HG02884 (cell line): ENCODE measurements around the gene TSPAN14.
A peak's percentile ranks its signal among the peaks of the same experiment; 100 is the strongest.
"Not testable (repeated sequence)": the region's sequence is repeated elsewhere in the genome, so short reads cannot be mapped to it uniquely, and the experiment has no call there.

Source experiments
- ATAC-seq: cut with Tn5 transposase; IDR thresholded peaks from one replicate; pipeline ENCODE4 v1.9.1; 2021; ENCODE audit warnings: mild to moderate bottlenecking, moderate library complexity; ENCODE audit not compliant: unreplicated experiment

TSPAN14 gene

DNA sequence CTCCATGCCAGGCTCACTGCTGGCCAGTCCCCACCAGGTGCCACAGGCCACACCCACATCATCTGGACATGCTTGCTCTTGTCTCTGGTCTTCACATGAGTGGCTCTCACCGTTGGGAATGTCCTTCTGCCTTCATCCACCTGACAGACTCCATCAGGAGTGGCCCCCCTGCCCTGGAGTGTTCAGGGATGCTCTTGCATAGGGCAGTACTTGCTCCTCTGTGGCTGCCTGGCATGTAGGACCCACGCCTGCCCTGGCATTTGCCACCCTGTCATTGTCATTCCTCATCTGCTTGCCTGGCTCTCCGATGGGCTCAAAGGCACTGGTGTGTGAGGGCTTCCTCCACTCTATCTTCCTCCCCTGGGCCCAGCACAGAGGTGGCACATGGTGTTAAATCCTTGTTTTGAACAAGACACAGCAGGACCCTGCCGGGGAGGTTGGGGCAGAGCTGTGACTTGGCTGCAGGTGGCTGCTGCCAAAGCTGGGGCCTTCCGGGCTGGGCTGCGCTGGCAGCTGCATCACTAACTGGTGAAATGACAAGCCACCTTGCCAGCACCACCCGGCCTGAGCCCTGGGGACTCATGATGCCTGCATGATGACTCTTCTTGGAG, 85.4 kb downstream of the TSPAN14 start:
- no peak for ATAC-seq

DNA sequence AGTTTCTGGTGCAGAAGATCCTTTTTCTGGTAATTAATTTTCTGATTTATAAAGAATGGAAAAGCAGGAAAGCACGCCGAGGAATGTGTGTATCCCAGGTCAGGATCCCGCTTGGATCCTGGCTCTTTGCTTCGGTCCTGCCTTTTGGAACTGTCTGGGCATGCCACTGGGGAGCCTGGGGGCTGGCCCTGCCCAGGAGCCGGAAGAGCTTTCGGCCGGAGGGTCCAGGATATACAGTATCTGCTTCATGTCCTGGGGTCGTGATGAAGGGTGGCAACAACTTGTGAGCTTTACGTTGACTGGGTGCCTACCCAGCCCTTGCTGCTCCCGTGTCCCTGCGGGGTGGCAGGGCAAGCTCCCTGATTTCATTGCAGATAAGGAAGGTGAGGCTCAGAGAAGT, 86.0 kb downstream of the TSPAN14 start:
- no peak for ATAC-seq

DNA sequence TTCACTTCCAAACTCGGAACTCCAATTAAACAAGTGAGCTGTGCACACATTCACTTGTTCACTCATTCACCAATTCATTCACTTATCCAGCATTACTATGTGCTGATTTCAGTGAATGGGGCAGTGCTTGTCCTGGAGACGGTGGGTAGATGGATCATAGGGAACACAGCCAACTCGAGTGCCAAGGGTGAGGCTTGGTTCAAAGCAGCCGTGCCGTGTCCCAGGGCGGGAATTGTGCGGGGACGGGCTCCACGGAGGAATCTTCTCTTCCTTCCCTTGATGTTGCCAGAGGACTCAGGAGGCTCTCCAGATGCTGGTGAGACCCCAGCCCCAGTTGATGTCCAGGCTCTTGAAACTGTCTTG, 86.5 kb downstream of the TSPAN14 start:
- ATAC-seq = no peak

DNA sequence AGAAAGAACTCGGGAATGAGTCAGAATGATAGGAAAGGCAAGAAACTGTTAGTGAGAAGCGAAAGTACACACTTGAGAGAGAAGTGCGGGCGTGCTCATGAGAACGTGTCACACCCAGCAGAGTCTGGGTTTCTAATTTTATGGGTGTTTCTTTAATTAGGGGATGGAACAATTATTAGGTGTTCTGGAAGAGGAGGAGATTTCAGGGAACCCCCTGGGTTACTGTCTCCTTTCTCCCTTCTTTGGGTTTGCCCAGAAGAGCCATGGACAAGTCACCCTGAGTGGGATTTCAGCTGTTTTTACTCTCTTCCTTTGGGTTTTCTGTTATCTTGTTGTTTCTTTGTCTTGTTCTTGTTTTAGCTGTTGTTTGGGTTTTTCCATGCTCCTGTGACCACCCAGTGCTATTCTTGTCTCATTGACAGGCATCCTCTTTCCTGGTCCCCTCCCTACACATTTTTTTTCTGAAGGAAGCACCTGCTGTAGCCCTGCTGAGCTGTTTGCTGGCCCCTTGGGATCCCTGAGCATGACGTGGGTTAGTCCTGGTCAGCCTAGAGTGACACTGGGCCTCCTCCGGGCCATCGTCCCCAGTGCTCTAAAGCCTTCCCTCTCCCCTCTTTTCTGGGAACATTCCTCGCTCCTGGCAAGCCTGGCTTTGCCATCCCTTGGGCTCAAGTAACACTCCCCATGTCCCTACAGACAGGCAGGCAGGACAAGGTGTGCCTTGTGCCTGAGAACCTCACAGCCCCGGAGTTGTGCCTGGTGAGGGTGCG, 87.1 kb downstream of the TSPAN14 start:
- peak; percentile 64 for ATAC-seq

DNA sequence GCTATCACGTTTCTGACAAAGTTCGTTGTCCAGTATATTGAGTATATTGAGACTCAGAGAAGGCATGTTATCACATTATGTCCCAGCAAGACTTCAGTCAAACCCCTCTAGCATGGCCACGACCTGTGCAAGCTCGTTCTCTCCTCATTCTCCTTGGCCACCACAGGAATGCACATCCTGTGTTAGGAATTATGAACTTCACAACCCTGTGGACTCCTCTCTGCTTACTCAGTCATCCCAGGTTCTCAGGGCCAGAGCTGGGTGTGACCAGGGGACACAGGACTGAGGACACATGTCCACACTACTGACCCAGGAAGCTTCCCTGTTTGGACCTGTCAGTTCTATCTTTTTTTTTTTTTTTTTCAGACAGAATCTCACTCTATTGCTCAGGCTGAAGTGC, 87.9 kb downstream of the TSPAN14 start:
- ATAC-seq = no peak

DNA sequence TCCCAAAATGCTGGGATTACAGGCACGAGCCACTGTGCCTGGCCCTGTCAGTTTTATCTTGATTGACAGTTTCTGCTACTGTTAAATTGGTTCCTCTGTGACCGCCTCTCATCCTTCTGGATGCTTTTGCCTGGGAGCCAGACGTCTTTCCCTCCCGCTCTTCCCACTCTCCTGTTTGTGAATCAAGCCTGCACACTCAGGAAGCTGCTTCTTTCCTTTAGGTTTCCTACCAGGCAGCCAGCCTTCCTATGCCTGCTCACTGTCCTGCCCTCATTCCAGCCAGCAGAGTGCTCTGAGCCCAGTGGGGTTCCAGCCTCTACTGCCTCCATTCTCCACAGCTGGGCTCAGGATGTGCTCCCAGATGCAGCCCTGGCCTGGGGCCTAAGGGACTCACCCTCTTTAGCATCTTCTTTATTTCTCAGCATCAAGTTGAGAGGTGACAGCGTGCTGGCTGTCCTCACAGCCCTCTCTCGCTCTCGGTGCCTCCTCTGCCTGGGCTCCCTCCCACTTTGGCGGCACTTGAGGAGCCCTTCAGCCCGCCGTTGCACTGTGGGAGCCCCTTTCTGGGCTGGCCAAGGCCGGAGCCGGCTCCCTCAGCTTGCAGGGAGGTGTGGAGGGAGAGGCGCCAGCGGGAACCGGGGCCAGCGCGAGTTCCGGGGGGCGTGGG, 88.7 kb downstream of the TSPAN14 start:
- no peak for ATAC-seq

DNA sequence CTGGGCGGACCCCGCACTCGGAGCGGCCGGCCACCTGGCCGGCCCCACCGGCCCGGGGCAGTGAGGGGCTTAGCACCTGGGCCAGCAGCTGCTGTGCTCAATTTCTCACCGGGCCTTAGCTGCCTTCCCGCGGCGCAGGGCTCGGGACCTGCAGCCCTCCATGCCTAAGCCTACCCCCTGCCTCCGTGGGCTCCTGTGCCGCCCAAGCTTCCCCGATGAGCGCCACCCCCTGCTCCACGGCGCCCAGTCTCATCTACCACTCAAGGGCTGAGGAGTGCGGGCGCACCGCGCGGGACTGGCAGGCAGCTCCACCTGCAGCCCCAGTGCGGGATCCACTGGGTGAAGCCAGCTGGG, 89.2 kb downstream of the TSPAN14 start:
- not testable (repeated sequence) for ATAC-seq

DNA sequence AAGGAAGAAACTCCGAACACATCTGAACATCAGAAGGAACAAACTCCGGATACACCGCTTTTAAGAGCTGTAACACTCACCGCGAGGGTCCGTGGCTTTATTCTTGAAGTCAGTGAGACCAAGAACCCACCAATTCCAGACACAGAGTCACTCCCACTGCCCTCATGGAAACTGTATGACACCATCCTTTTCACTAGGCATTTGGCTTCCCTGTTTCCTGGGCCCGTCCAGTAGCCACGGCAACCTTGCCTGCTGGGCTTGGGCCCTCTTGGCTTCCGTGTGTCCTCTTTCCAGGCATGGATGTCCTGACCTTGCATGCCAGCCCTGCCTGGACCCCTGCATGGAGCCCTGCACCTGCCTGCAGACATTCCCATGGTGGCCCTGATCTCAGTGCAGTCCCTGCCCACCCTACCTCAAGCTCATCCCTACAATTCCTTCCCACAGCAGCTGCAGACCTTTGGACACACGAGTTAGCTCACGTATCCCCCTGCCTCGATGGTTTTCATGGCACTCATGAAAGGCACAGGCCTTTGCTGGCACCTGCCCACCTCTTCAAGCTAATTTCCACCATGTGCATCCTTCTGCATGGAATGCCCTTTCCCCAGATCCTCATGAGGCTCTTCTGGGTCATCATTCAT, 90.3 kb downstream of the TSPAN14 start:
- no peak for ATAC-seq

DNA sequence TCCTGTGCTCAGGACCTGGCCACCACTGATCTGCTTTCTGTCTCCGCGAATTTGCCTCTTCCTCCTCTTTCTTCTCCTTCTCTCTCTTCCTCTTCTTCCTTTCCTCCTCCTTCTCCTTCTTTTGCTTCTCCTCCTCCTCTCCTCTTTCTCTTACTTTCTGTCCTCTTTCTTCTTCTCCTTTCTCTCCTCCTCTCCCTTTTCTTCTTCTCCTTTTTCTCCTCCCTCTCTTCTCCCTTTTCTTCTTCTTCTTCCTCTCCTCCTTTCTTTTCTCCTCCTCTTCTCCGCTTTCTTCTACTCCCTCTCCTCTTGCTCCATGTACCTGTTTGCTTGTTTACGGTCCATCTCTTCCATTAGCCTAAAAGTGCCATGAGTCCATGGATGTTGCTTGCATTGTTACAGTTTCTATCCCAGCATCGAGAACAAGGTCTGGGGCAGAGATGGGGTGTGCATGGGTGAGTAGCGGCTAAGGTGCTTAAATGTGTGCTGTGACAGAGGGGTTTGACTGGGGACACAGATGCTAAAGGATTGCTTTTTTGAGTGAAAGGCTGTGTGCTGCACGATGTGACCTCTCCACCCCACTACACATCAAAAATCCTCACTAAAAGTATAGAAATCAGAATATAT, 91.3 kb downstream of the TSPAN14 start:
- no peak for ATAC-seq

DNA sequence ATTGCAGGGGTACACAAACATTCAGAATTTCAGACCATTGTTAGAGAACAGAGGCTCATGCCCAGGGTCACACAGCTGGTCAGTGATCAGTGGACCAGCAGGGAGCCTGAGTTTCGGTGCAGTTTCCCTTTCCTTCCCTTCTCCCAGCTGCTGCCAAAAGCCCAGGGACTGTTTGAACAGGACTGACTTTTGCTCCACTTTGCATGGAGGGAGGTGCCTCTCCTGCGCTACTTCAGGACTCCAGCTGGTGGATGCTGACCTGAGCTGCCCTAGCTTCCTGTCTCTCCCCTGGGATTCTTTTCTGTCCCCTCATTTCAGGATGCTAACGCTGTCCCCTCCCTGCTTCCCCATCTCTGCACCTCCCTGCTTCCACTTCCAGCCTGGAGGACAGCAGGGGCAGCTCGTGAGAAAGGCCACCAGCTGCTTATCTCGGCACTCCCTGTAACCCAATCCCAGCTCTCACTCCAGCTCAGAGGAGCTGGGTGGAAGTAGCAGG, 98.1 kb downstream of the TSPAN14 start:
- ATAC-seq = no peak

DNA sequence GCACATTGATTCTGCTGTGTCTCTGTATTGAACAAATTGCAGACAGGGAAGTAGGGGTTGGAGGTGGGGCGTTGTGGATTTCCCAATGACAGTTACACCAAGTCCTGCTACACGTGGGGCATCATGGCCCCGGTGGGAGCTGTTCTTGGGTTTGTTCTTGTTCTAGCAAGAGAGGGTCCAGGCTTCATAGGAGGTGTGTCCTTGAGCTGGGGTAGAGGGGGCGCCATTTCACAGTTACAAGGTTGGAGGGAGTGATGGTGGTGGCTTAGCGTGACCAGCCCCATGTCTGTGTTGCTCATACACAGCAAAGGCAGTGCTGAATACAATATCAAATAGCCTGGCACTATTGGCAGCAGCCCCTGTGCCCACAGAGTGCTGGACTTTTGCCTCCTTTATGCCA, 99.3 kb downstream of the TSPAN14 start:
- ATAC-seq = no peak

DNA sequence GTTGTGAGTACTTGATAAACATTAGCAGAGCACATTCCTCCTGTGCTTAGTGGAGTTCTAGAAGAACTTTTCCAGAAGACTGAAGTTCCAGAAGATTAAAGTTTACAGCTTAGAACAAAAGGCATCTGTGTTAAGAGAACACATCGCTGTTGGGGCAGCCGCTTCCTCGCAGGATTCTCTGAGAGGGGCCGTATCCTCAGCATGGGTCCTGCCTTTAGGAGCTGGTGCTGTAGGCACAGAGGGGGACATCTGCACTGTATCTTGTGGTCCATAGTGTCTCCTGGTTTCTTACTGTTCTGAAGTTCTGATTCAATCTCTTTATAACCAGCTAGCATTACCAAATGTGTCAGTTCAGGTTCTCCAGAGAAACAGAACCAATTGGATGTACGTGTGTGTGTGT, 99.9 kb downstream of the TSPAN14 start:
- ATAC-seq = no peak

DNA sequence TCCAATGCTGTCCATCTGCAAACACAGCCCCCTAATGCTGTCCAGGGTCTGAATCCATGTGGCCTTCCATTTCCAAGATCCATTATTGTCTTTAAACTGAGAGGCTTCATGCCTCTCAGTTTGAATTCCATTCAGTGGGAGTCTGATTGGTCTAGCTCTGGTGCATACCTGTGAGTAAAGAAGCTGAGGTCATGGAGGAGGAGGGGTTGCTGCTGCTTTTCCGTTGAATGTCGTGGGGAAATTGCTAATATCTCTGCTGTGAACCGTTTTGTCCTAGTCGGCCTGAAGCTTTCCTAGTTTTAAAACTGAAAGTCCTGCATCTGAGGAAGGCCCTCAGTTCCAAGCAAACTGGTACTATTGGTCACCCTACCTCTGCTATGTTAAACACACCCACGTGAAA, 101.3 kb downstream of the TSPAN14 start:
- no peak for ATAC-seq

DNA sequence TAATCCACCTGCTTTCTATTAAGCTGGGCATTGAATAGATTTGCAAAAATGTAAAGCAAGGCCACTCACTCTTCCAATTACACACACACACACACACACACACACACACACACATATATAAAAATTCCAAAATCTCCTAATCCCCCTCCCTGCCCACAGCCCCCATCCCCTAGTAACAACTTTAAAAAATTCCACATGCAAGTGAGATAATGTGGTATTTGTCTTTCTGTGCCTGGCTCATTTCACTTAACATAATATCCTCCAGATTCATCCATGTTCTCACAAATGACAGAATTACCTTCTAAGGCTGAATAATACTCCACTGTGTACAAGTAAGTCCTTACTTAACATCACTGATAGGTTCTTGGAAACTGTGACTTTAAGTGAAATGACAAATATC, 107.8 kb downstream of the TSPAN14 start:
- no peak for ATAC-seq

DNA sequence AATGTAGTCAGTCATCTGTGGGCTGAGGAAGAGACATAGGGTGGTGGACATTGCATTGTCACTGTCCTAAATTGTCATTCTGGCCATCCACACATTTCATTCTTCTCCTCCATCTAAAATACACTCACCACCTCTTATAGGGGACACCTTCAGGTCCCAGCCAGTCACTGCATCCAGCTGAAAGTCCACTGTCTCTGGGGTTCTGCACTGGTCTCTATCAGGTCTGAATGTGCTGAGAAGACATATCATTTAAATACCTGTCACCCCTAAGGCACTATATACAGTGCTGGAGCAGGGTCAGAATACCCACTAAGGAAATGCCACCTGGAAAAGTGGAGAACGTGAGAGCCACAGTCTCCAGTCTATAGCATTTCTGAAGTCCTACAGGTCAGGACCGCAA, 113.2 kb downstream of the TSPAN14 start:
- ATAC-seq = no peak

DNA sequence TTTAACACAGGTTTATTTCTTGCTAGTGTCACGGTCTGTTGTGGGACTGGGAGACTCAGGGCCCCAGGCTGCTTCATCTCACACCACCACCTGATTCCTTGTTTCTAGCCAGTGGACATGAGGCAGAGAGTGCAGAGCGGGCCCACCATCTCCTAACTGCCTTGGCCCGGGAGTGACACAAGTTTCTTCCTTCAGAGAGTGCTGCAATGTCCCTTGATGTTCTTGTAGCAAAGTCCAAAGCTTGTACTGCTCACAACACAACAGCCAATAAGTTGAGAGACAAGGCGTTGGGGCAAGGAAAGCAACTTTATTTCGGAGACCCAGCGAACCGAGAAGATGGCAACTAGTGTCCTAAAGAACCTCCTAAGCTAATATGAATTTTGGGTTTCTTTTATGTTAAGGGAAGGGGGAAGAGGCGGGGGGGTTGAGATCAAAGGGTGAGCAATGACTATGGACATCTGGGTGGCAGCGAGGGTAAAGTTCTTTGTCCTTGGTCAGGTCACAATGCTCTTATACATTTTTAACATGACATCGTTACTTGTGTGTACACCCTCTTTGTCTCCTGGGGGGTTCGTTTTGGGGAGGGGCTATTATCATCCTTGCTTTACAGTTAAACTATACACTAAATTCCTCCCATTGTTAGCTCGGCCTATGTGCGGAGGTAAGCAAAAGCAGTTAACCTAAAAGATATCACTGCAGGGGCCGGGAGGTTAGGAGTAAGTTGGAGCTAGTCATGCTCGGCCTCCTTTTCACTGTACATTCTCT, 115.2 kb downstream of the TSPAN14 start:
- ATAC-seq = no peak

DNA sequence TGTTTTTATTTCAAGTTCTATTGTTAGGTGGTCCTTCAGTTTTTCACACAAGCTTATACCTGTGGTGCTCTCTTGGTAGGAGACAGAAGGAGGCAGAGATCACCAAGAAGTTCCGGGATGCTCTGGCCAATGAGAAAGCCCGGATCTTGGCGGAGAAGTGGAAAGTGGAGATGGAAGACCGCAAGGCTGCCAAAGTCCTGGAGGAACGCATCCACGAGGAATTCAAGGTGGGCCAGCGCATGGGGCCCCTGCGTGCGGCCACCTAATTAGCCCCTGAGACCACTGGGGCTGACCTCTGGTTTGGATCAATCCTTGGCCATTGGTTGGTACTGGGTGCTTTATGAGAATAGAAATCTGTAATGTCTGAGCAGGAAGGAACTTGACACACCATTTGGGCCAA, 117.2 kb downstream of the TSPAN14 start:
- no peak for ATAC-seq

DNA sequence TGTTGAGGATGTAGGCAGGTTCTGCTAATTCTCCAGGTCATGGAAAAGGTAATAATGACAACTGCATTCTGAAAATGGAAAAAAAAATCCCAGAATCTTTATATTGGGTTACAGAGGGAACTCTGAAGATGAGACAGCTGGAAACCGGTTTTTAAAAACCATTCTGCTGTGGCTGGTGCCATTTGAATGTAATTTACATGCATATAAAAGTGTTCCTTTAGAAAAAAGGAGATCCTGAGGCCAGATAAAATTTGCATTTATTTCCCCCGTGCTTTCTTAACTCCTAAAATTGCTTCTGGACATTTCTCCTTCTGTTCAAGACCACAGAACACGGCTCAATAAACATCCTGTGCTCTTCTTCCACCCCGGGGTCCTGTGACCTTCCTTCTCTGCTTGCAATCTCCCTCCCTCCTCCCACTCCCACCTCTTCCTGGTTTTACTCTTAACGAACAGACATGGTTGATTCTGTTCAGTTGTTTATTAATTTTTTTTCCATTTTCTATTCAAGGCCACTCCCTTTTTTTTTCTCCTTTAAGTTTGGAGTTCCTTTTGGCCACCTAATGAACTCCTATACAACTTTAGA, 125.2 kb downstream of the TSPAN14 start:
- no peak for ATAC-seq

DNA sequence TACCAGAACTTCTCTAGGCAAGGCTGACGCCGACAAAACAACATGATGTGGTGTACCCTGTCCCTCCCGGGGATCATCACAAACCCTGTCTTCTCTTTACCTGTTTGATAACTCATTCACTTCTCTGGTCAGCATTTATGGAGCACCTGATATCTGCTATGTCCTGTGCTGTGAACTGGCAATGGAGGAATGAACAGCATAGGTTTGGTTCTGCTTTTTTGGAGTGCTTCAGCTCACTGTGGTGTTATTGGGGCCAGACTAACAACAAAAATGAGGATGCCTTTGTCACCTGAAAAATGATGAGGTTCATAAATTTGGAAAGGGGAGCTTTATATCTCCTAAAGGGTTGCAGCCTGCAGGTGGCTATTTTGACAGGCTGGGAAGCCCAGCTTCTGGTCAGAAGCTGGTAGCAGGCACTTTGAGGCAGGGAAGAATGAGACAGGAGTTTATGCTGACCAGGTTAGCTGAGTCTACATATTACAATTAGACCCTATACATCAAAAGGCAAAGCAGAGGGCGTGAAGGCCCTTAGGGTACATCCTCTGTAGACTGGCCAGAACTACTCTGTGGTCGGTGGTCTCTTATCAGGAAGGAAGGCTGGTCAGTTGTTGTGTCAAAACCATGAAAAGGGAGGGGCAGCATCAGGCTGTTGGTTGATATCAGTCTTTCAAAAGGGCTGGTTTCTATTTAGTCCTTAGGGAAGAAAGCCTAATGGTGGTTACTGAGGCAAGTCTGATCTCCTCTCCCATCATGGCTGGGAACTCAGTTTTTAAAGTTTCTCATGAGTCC, 125.9 kb downstream of the TSPAN14 start:
- ATAC-seq = no peak
